LNCaP clone FGC (cell line): ENCODE data around the gene S1PR2.

Experiments
- DNase-seq: peaks from one replicate; pipeline ENCODE4 v3.0.0-alpha.2; 2011; ENCODE audit warnings: low read depth
- H3K4me3 ChIP-seq: 2 replicates; pipeline ENCODE4 v1.5.1; 2011; ENCODE audit warnings: mild to moderate bottlenecking, low read depth, low read length, control low read depth
- CTCF ChIP-seq: IDR thresholded peaks from 2 replicates; pipeline ENCODE4 v1.5.1; 2012; ENCODE audit warnings: mild to moderate bottlenecking; ENCODE audit not compliant: control insufficient read depth, insufficient read depth; ENCODE audit errors: extremely low read depth

Gene S1PR2

GRCh38 chr19:10223488-10224213 lies 7.5 kb downstream of the S1PR2 start:
- no peak for TF ChIP-seq CTCF
- no peak for DNase-seq
- no peak overlapping the region for H3K4me3 ChIP-seq

- TF ChIP-seq CTCF: no peak
- H3K4me3 ChIP-seq: no peak overlapping the region
- no peak for DNase-seq
These were observed 8.8 kb downstream of the S1PR2 start for GRCh38 chr19:10222201-10222890.

GRCh38 chr19:10220695-10221094 lies 10.4 kb downstream of the S1PR2 start:
- no peak overlapping the region for H3K4me3 ChIP-seq
- TF ChIP-seq CTCF: no peak
- no peak for DNase-seq

GRCh38 chr19:10219678-10220077 lies 11.5 kb downstream of the S1PR2 start:
- no peak for TF ChIP-seq CTCF
- H3K4me3 ChIP-seq: no peak overlapping the region
- no peak for DNase-seq

GRCh38 chr19:10217085-10217484 lies 14.0 kb downstream of the S1PR2 start:
- DNase-seq: no peak
- TF ChIP-seq CTCF: no peak
- H3K4me3 ChIP-seq: no peak overlapping the region

- no peak for TF ChIP-seq CTCF
- H3K4me3 ChIP-seq: no peak overlapping the region
- DNase-seq: no peak
These were observed 16.3 kb downstream of the S1PR2 start for GRCh38 chr19:10214784-10215183.
